SHP77 treated with DMSO at 0.1 percent for 48 hours (cell line): Measurements from ENCODE around the gene EHHADH.

ENCODE experiments used
- DNase-seq: peaks from one replicate; lab custom pipeline; 2025; lab: John Stamatoyannopoulos, UW

Gene EHHADH

GRCh38 chr3:185144784-185145183 lies 109.1 kb downstream of the EHHADH start:
- DNase-seq: no peak
